GM12874 (cell line): ENCODE results near the gene TCL1B.

Experiments used
- TF ChIP-seq, protein P1 (sequence below): IDR thresholded peaks from 2 replicates; pipeline ENCODE4 v1.5.1; 2011; ENCODE audit warnings: low read depth, mild to moderate bottlenecking, control low read depth, low read length, moderate library complexity; ENCODE audit not compliant: insufficient read depth

The TCL1B gene

DNA sequence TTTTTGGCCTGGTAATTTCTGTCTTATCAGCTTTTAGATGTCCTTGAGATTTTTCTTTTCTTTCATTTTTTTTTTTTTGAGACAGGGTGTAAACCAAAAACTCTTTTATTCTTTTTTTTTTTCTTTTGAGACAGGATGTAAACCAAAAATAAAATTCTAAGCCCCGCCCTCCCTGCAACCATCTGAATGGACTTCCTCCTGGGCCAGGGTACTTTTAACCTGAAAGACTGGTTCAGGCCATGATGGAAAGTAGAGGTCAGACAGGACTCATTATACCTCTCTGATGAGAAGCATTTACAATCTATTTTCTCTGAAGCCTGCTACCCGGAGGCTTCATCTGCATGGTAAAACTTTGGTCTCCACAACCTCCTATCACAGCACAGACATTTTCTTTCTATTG is 33.5 kb upstream of the TCL1B start:
- TF ChIP-seq, protein P1, sequence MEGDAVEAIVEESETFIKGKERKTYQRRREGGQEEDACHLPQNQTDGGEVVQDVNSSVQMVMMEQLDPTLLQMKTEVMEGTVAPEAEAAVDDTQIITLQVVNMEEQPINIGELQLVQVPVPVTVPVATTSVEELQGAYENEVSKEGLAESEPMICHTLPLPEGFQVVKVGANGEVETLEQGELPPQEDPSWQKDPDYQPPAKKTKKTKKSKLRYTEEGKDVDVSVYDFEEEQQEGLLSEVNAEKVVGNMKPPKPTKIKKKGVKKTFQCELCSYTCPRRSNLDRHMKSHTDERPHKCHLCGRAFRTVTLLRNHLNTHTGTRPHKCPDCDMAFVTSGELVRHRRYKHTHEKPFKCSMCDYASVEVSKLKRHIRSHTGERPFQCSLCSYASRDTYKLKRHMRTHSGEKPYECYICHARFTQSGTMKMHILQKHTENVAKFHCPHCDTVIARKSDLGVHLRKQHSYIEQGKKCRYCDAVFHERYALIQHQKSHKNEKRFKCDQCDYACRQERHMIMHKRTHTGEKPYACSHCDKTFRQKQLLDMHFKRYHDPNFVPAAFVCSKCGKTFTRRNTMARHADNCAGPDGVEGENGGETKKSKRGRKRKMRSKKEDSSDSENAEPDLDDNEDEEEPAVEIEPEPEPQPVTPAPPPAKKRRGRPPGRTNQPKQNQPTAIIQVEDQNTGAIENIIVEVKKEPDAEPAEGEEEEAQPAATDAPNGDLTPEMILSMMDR = no peak

DNA sequence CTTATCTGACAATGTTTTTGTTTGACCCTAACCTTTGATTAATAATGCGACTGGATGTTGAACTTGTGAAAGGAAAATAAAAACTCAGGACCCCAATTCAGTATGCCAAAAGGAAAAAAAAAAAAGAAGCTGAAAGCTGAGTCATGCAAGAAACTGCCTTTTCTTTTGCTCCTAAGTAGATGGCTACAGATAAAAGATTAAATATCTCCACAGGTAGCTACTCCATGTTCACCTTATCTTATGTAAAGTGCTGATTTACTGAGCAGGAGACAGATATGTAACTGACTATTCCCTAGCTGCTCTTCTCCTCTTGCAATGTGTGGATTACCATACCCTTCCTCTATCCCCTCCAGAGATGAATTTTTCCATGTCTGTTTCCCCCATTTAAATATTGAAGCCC is 30.8 kb upstream of the TCL1B start:
- TF ChIP-seq, protein P1 = no peak

DNA sequence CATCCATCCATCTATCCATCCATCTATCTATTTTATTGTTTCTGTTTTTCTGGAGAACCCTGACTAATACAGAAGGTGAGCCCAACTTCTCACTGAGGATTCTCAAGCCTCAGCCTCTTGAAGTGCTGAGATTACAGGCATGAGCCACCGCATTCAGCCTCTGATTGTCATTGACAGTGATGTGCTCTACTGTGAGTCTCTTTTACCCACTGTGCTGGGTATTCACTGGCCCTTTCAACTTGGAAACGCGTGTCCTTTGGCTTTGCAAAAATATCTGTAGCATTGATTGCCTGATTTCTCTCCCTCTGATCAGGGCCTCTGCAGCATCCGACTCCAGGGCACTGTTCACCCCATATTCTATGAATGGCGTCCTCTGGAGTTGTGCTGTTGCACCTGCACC is 29.6 kb upstream of the TCL1B start:
- TF ChIP-seq, protein P1 = no peak

DNA sequence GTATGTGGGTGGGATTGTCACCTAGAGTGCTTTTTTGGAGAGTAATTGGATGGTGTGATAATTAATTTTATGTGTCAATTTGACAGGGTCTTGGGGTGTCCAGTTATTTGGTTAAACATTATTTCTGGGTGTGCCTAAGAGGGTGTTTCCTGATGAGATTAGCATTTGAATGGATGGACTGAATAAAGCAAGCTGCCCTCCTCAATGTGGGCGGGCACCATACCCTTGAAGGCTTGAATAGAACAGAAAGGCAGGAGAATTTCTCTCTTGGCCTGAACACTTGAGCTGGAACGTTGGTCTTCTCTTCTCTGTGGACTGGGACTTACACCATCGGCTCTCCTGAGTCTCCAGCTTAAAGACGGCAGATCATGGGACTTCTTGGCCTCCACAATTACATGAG is 28.8 kb upstream of the TCL1B start:
- TF ChIP-seq, protein P1 = no peak

DNA sequence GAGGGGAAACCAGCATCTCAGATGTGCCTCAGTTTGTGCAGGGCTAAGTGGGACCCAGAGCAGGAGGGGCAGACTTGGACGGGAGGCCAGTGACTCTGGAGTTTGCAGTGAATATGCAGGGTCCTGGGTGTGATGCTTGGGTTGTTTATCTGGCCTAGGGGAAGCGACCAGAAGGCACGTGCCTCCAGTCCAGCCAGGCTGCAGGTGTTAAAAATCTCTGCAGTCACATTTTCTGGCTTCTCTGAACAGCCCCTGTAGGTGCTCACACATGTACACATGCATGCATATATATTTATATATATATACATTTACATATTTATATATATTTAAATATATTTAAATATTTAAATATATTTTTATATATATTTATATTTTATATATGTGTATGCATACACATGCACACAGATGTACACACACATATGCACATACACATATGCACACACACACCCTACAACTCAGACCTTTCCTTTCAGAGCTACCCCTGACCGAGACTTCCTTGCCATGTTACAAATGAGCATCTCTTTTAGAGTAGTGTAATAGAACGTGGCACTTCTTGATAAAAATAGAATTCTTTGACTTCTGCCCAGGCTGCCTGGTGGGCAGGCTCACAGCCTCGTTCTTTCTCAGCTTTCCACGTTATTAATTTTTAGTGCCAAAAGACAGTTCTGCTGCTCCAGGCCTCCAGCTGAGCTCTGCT is 26.8 kb upstream of the TCL1B start:
- TF ChIP-seq, protein P1 = no peak

DNA sequence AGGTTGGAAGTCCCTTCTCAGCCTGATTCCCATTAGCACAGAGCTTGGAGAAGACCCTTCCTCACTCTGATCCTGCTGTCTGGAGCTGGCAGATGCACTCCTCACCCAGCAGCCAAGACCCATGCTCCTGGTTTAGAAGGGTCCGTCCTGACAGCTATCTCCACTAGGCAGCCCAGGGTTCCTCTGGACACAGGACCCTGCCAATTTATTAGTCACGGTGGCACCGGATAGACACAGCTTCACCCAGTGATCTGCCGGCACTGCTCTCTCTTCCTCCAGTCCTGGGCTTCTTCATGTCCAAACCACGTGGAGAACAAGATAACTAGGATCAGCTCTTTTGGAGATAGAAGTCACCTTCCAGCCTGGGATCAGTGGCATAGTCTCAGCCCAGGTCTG is 26.2 kb upstream of the TCL1B start:
- TF ChIP-seq, protein P1 = no peak

DNA sequence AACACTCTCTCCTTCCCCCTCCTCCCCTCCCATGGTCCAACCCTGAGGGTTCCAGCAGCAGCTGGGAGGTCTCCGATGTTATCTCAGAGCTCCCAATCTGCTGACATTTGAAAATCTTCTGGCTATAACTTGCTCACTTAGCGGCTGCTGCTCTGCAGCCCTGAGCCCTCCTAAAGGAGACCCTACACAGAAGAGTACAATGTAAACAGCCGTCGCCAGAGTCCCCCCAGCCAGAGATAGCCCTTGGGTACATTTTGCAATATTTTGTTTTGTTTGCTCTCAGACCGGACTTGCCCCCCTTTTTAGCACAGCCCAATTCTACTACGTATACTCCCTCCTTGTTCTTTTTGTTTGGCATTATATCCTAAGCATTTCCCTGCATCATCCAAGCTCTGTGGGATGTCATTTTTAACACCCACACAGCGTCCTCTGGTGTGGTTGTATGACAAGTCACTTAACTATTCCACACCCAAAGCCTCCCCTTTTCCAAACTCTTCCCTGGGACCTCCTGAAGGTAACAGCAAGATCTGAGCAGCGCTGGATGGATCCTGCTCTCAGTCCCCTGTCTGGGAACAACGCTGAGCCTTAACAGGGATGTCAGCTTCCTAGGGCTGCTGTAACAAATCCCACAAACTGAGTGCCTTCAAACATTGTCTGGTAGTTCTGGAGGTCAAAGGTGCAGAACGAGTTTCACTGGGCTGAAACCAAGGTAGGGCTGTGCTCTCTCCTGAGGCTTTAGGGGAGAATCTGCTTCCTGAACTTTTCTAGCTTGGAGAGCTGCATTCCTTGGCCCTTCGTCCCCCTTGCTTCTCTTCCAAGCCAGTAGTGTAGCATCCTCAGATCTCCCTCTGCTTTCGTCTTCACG is 25.3 kb upstream of the TCL1B start:
- TF ChIP-seq, protein P1 = no peak
